ENCODE results near the gene GRM2. TPM values are rescaled to one million over a fixed set of nuclear protein-coding genes. Genes with fewer than 3 reads are reported as not detected.
"Not testable (repeated sequence)": the region's sequence is repeated elsewhere in the genome, so short reads cannot be mapped to it uniquely, and the experiment has no call there.

GRM2 gene
- total RNA-seq, 1 donor from 2014 or later: not detected

DNA sequence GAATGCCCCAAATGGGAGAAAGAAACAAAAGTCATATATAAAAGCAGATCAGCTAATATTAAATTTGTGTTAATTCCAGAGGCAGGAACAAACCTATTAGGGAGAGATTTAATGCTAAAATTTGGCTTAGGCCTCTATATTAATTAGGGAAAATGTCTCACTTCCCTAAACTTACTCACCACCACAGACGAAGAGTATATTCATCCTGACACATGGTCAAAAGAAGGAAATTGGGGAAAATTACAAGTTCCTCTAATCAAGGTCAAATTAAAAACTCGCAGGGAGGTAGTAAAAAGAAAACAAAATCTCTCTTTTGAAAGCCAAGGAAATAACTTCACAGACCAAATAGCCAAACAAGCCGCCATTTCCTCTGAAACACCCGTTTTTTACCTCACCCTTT lies 32.2 kb downstream of the GRM2 start:
- Histone ChIP-seq H3K4me1 (no peaks in the 10 kb centered on the region), H3K27ac (no peak overlapping the region), H3K27me3 (no peaks in the 10 kb centered on the region), H3K4me3 (no peak overlapping the region), H3K36me3 (no peaks in the 10 kb centered on the region), H3K9me3 (no peaks in the 10 kb centered on the region)
- TF ChIP-seq, protein P1, sequence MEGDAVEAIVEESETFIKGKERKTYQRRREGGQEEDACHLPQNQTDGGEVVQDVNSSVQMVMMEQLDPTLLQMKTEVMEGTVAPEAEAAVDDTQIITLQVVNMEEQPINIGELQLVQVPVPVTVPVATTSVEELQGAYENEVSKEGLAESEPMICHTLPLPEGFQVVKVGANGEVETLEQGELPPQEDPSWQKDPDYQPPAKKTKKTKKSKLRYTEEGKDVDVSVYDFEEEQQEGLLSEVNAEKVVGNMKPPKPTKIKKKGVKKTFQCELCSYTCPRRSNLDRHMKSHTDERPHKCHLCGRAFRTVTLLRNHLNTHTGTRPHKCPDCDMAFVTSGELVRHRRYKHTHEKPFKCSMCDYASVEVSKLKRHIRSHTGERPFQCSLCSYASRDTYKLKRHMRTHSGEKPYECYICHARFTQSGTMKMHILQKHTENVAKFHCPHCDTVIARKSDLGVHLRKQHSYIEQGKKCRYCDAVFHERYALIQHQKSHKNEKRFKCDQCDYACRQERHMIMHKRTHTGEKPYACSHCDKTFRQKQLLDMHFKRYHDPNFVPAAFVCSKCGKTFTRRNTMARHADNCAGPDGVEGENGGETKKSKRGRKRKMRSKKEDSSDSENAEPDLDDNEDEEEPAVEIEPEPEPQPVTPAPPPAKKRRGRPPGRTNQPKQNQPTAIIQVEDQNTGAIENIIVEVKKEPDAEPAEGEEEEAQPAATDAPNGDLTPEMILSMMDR (IDR thresholded peaks at IDR 0.05): no peak
- DNase-seq (ENCODE audit: low spot score in 2 of 2): no peak
- intact Hi-C loops (cut with DNase I): no loop called here

DNA sequence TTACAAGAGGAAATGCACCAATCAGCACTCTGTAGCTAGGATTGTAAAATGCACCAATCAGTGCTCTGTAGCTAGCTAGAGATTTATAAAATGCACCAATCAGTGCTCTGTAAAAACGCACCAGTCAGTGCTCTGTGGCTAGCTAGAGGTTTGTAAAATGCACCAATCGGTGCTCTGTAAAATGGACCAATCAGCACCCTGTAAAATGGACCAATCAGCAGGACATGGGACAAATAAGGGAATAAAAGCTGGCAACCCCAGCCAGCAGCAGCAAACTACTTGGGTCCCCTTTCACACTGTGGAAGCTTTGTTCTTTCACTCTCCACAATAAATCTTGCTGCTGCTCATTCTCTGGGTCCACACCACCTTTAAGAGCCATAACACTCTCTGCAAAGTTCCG lies 35.5 kb downstream of the GRM2 start:
- intact Hi-C loops (cut with DNase I); H3K27ac ChIP-seq: not testable (repeated sequence)

DNA sequence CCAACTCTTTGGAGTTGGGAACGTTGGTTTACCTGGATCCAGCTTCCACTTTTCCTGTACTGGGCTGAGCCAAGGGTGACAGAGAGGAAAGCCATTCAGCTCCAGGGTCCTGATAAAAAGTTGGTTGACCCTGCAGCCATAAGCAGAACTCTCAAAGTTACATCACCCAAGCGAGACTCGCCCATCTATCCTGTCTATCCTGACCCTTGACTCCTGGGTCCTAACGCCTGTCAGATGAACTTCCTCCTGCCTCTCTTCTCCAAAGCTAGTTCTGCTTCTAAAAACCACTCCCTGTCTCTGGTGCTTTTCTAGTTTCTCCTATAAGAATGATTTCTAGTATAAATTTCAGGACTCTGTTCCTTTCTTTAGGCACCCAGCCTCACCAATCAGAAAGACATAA lies 36.1 kb downstream of the GRM2 start:
- H3K9me3 ChIP-seq; H3K4me3 ChIP-seq; DNase-seq (ENCODE audit: low spot score in 2 of 2); H3K27ac ChIP-seq; H3K36me3 ChIP-seq; H3K4me1 ChIP-seq; H3K27me3 ChIP-seq; intact Hi-C loops (cut with DNase I): not testable (repeated sequence)

More for the DNA sequence above, 35.5 kb downstream of the GRM2 start:
- H3K9me3 ChIP-seq; H3K4me1 ChIP-seq; DNase-seq (ENCODE audit: low spot score in 2 of 2); H3K27me3 ChIP-seq; H3K36me3 ChIP-seq; H3K4me3 ChIP-seq: not testable (repeated sequence)

DNA sequence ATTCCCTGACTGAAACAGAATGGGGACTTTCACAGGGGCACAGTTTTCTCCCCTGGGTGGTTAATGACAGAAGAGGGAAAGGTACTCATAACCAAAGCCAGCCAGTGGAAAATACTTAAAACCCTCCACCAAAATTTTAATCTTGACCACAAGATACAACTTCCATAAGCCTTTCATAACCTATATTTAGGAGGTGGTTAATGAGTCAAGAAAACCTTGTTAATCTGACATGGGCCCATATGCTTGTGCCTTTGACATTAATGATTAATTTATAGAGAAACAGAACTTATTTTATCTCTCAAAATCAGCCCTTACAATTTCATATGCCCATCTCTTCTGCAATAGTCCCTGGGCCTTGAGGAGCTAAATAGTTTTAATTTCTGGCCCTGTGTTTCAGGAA lies 41.0 kb downstream of the GRM2 start:
- Histone ChIP-seq H3K4me1 (no peaks in the 10 kb centered on the region), H3K27ac (no peak overlapping the region), H3K4me3 (no peak overlapping the region), H3K36me3 (no peaks in the 10 kb centered on the region), H3K9me3 (no peaks in the 10 kb centered on the region), H3K27me3 (no peaks in the 10 kb centered on the region)
- no peak for DNase-seq (ENCODE audit: low spot score in 2 of 2)
- TF ChIP-seq, protein P1 (IDR thresholded peaks at IDR 0.05): no peak
- intact Hi-C loops (cut with DNase I): no loop called here

DNA sequence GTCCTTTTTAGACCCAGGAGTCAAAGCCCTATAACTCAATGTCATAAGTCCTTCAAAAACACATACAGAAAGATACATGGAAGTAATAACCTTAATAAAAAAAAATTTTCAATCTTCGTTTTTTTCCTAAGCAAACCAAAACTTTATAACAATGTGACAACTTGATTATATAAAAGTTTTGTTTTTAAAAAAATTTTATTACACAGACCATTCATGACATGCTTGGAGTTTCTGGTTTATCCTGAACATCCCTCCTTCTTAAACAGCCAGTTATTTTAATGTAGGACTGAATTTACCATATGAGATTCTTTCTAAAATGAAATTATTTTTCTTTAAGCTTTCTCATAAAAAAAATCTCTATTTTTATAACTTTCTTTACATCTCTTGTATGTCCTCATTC lies 41.5 kb downstream of the GRM2 start:
- Histone ChIP-seq H3K9me3 (no peaks in the 10 kb centered on the region), H3K36me3 (no peaks in the 10 kb centered on the region), H3K4me3 (no peak overlapping the region), H3K27ac (no peak overlapping the region), H3K27me3 (no peaks in the 10 kb centered on the region), H3K4me1 (no peaks in the 10 kb centered on the region)
- DNase-seq (ENCODE audit: low spot score in 2 of 2): no peak
- intact Hi-C loops (cut with DNase I): no loop called here
- TF ChIP-seq, protein P1 (IDR thresholded peaks at IDR 0.05): no peak

DNA sequence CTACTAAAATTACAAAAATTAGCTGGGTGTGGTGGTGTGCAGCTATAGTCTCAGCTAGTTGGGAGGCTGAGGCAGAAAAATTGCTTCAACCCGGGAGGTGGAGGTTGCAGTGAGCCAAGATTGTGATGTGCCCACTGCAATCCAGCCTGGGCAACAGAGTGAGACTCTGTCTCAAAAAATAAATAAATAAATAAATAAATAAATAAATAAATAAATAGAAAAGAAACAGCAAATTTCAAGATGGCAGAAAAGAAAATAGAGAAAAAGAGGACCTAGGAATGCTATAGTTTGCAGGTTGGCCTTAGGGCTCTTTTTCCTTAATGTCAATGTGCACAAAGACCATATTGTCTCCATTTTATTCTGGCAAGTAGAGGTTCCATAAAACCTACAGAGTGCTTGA lies 44.0 kb downstream of the GRM2 start:
- no peaks in the 10 kb centered on the region for H3K36me3 ChIP-seq
- no peaks in the 10 kb centered on the region for H3K4me1 ChIP-seq
- no peak overlapping the region for H3K4me3 ChIP-seq
- H3K27ac ChIP-seq: no peak overlapping the region
- no peaks in the 10 kb centered on the region for H3K27me3 ChIP-seq
- intact Hi-C loops (cut with DNase I): no loop called here
- no peaks in the 10 kb centered on the region for H3K9me3 ChIP-seq
- TF ChIP-seq, protein P1 (IDR thresholded peaks at IDR 0.05): no peak
- DNase-seq (ENCODE audit: low spot score in 2 of 2): no peak

DNA sequence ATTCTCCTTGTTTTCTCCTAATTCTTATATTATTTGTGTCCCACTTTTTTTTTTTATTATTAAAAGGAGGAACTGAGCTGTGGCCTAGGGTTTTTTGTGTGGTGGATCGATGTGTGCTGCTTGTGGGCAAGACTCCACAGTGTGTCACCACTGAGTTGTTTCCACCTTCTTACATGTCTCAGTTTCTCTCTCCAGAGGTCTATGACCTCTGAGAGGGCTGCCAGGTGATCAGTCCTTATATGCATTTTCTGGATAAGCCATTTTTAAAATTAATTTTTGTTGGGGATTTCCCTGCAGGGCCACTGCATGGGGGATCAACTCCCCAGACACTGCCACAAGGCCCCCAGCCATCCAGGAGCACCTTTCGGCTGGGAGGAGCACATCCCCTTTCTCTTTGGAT lies 44.4 kb downstream of the GRM2 start:
- intact Hi-C loops (cut with DNase I): no loop called here
- DNase-seq (ENCODE audit: low spot score in 2 of 2): no peak

DNA sequence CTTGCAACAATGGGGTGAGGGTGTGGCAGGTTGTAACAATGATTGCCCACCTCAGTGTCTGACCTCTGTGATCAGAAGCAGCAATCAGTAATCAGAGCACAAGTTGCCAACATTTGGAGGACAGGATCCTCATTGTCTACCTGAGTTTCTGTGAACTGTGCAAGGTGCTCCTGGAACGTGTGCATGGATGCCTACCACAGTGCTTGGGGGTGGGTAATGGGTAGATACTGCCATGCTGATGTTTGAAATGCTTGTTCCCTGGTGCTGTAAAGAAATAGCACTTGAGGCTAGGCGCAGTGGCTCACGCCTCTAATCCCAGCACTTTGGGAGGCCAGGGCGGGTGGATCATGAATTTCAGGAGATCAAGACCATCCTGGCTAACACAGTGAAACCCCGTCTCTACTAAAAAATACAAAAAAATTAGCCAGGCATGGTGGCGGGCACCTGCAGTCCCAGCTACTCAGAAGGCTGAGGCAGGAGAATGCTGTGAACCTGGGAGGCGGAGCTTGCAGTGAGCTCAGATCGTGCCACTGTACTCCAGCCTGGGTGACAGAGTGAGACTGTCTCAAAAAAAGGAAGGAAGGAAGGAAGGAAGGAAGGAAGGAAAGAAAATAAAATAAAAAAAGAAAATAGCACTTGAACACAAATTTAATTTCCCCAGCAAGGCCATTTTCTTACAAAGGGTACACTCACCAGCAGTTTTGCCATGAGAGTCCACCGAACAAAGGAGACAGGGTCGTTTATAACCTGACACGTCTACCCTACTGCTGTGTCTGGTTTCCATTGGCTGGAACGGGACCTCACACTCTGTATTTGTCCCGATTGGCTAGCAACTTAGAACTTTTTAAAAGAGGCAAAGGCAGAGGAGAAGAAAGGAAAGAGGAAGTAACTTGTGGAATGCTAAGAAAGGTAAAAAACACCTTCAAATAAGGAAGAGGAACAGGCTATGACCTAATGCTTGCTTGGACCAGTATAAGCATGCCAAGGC lies 47.2 kb downstream of the GRM2 start:
- H3K4me3 ChIP-seq; H3K4me1 ChIP-seq; H3K36me3 ChIP-seq; DNase-seq (ENCODE audit: low spot score in 2 of 2); H3K27me3 ChIP-seq; H3K27ac ChIP-seq; H3K9me3 ChIP-seq; intact Hi-C loops (cut with DNase I): not testable (repeated sequence)

More for the DNA sequence above, 44.4 kb downstream of the GRM2 start:
- H3K4me1 ChIP-seq: no peaks in the 10 kb centered on the region
- TF ChIP-seq, protein P1 (IDR thresholded peaks at IDR 0.05): no peak
- H3K4me3 ChIP-seq: no peak overlapping the region
- H3K36me3 ChIP-seq: no peaks in the 10 kb centered on the region
- no peaks in the 10 kb centered on the region for H3K27me3 ChIP-seq
- no peak overlapping the region for H3K27ac ChIP-seq
- no peaks in the 10 kb centered on the region for H3K9me3 ChIP-seq
